SK-N-MC (cell line): Measurements from ENCODE around the gene ANGEL1.

Experiments
- EZH2 ChIP-seq: fragments of 200-600 bp; sonication (generic); IDR thresholded peaks from one replicate; pipeline ENCODE4 v1.6.1; 2017; ENCODE audit warnings: antibody characterized with exemption
- POLR2AphosphoS5 ChIP-seq: IDR thresholded peaks from 2 replicates; pipeline ENCODE4 v1.6.1; 2012; ENCODE audit warnings: mild to moderate bottlenecking, low read depth, low read length, borderline replicate concordance

GRCh38 chr14:76761136-76761959, 51.3 kb downstream of the ANGEL1 start, which contains the start of gene VASH1:
- TF ChIP-seq EZH2 (no peak), POLR2AphosphoS5 (peak; percentile 57; the same call in 1 of the 2 replicates)
